ENCODE measurements around the gene ZNF486. TPM values are rescaled to one million over a fixed set of nuclear protein-coding genes. Genes with fewer than 3 reads are reported as not detected.
"Not testable (repeated sequence)": the region's sequence is repeated elsewhere in the genome, so short reads cannot be mapped to it uniquely, and the experiment has no call there.

Gene ZNF486
- total RNA-seq, 4 donors from 2014 or later: 0.15 to 1.1 (median 0.75) TPM

- ATAC-seq (no peak), DNase-seq (no peak)
- Histone ChIP-seq H3K9me3 (no peaks in the 10 kb centered on the region), H3K27ac (peak overlapping the region in 3 of 4 donors; percentile 69 to 73 (median 71)), H3K4me3 (peak overlapping the region; percentile 51 to 68 (median 64)), H3K4me1 (no peaks in the 10 kb centered on the region), H3K27me3 (no peaks in the 10 kb centered on the region), H3K36me3 (no peaks in the 10 kb centered on the region)
- no peak for TF ChIP-seq POLR2A (IDR thresholded peaks at IDR 0.05)
- no peak for TF ChIP-seq CTCF (IDR thresholded peaks at IDR 0.05 in 4 of 5, conservative IDR thresholded peaks at IDR 0.05 in 1 of 5)
- in situ Hi-C loops (cut with MboI; ENCODE audit: low sequenced_read_pairs in 4 of 4) (no loop called here), intact Hi-C loops (cut with DNase I; ENCODE audit: low total_unique reads) (no loop called here)
Observed at GRCh38 chr19:20167651-20168122, 673 bp downstream of the ZNF486 start.

GRCh38 chr19:20171285-20171684, 4.3 kb downstream of the ZNF486 start:
- H3K9me3 ChIP-seq: no peaks in the 10 kb centered on the region
- TF ChIP-seq CTCF (IDR thresholded peaks at IDR 0.05 in 4 of 5, conservative IDR thresholded peaks at IDR 0.05 in 1 of 5): no peak
- H3K4me3 ChIP-seq: no peak overlapping the region
- no peaks in the 10 kb centered on the region for H3K27me3 ChIP-seq
- DNase-seq (no peak), ATAC-seq (no peak)
- no peak overlapping the region for H3K27ac ChIP-seq
- H3K36me3 ChIP-seq: no peaks in the 10 kb centered on the region
- intact Hi-C loops (cut with DNase I; ENCODE audit: low total_unique reads): no loop called here
- in situ Hi-C loops (cut with MboI; ENCODE audit: low sequenced_read_pairs in 4 of 4): no loop called here
- no peaks in the 10 kb centered on the region for H3K4me1 ChIP-seq

DNA sequence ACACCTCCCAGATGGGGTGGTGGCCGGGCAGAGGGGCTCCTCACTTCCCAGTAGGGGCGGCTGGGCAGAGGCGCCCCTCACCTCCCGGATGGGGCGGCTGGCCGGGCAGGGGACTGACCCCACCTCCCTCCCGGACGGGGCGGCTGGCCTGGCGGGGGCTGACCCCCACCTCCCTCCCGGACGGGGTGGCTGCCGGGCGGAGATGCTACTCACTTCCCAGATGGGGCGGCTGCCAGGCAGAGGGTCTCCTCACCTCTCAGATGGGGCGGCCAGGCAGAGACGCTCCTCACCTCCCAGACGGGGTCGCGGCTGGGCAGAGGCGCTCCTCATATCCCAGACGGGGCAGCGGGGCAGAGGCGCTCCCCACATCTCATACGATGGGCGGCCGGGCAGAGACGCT, 8.8 kb downstream of the ZNF486 start:
- intact Hi-C loops (cut with DNase I; ENCODE audit: low total_unique reads); H3K4me1 ChIP-seq; H3K27ac ChIP-seq; DNase-seq; in situ Hi-C loops (cut with MboI; ENCODE audit: low sequenced_read_pairs in 4 of 4); H3K27me3 ChIP-seq; ATAC-seq; H3K4me3 ChIP-seq; H3K36me3 ChIP-seq; H3K9me3 ChIP-seq: not testable (repeated sequence)

GRCh38 chr19:20179956-20180355, 12.9 kb downstream of the ZNF486 start:
- intact Hi-C loops (cut with DNase I; ENCODE audit: low total_unique reads); in situ Hi-C loops (cut with MboI; ENCODE audit: low sequenced_read_pairs in 4 of 4); H3K9me3 ChIP-seq; H3K27me3 ChIP-seq; H3K36me3 ChIP-seq; DNase-seq; H3K27ac ChIP-seq; H3K4me3 ChIP-seq; H3K4me1 ChIP-seq; ATAC-seq: not testable (repeated sequence)

GRCh38 chr19:20182222-20182785, 15.3 kb downstream of the ZNF486 start:
- no peaks in the 10 kb centered on the region for H3K36me3 ChIP-seq
- no peaks in the 10 kb centered on the region for H3K4me1 ChIP-seq
- DNase-seq: no peak
- H3K27ac ChIP-seq: no peak overlapping the region
- in situ Hi-C loops (cut with MboI; ENCODE audit: low sequenced_read_pairs in 4 of 4): no loop called here
- TF ChIP-seq CTCF (IDR thresholded peaks at IDR 0.05 in 4 of 5, conservative IDR thresholded peaks at IDR 0.05 in 1 of 5): no peak
- TF ChIP-seq POLR2A (IDR thresholded peaks at IDR 0.05): no peak
- intact Hi-C loops (cut with DNase I; ENCODE audit: low total_unique reads): no loop called here
- H3K4me3 ChIP-seq: no peak overlapping the region
- H3K9me3 ChIP-seq: no peaks in the 10 kb centered on the region
- no peaks in the 10 kb centered on the region for H3K27me3 ChIP-seq
- ATAC-seq: no peak

DNA sequence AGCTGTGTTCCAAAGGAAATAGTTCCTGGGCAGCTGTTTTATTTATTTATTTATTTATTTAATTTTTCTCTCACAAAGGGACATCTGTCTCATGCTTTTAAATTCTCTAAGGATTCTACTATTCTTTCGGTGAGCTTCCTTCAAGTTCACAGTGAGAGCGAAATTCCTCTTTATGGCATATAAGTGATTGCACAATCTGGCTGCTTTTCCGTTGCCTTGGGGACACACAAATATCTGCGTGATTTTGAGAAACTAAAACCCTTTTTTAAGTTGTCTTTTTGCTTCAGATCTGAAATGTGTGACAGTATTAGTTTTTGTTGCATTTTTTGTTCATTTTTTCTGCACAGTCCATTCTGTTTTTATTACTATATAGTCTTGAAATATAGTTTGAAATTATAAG, 19.2 kb downstream of the ZNF486 start:
- intact Hi-C loops (cut with DNase I; ENCODE audit: low total_unique reads): no loop called here

More for the DNA sequence above, 19.2 kb downstream of the ZNF486 start:
- Histone ChIP-seq H3K27ac (no peak overlapping the region), H3K4me1 (no peaks in the 10 kb centered on the region), H3K9me3 (no peaks in the 10 kb centered on the region), H3K4me3 (no peak overlapping the region), H3K27me3 (no peaks in the 10 kb centered on the region), H3K36me3 (no peaks in the 10 kb centered on the region)
- in situ Hi-C loops (cut with MboI; ENCODE audit: low sequenced_read_pairs in 4 of 4): no loop called here
- ATAC-seq: no peak
- DNase-seq: no peak
- TF ChIP-seq POLR2A (IDR thresholded peaks at IDR 0.05) (no peak), CTCF (IDR thresholded peaks at IDR 0.05 in 4 of 5, conservative IDR thresholded peaks at IDR 0.05 in 1 of 5) (no peak)
